Osteoblast (primary cell): Measurements from ENCODE around the gene RIC8A. TPM values are rescaled to one million over a fixed set of nuclear protein-coding genes. Genes with fewer than 3 reads are reported as not detected.

Experiments
- DNase-seq: peaks from one replicate; pipeline ENCODE4 v3.0.0; 2011; ENCODE audit warnings: low spot score, mixed read lengths; ENCODE audit not compliant: insufficient read length; ENCODE audit errors: missing footprints
- H2AFZ ChIP-seq: 2 replicates; pipeline ENCODE4 v1.6.0; 2011; ENCODE audit warnings: mild to moderate bottlenecking, low read length
- H3K27ac ChIP-seq: 2 replicates; pipeline ENCODE4 v1.5.1; 2011; ENCODE audit warnings: mild to moderate bottlenecking, low read depth, low read length, moderate library complexity
- H3K27me3 ChIP-seq: 2 replicates; pipeline ENCODE4 v1.6.0; 2012; ENCODE audit warnings: mild to moderate bottlenecking, control low read depth, inconsistent platforms, low read length, moderate library complexity; ENCODE audit not compliant: insufficient read depth
- H3K36me3 ChIP-seq: 2 replicates; pipeline ENCODE4 v1.5.1; 2011; ENCODE audit warnings: mild to moderate bottlenecking, low read length, control low read depth, moderate library complexity; ENCODE audit not compliant: insufficient read depth
- H3K4me1 ChIP-seq: 2 replicates; pipeline ENCODE4 v1.5.1; 2011; ENCODE audit warnings: mild to moderate bottlenecking, low read length, control low read depth, moderate library complexity; ENCODE audit not compliant: insufficient read depth
- H3K4me2 ChIP-seq: 2 replicates; pipeline ENCODE4 v1.6.0; 2011; ENCODE audit warnings: mild to moderate bottlenecking, low read length; ENCODE audit not compliant: insufficient read depth
- H3K4me3 ChIP-seq: fragments of 200-600 bp; sonication (generic); 3 replicates; pipeline ENCODE4 v1.5.1; 2012; ENCODE audit warnings: mild to moderate bottlenecking, low read length, inconsistent platforms; ENCODE audit not compliant: insufficient read depth
- H3K79me2 ChIP-seq: 2 replicates; pipeline ENCODE4 v1.6.0; 2012; ENCODE audit warnings: mild to moderate bottlenecking, low read length, control low read depth, inconsistent platforms; ENCODE audit not compliant: insufficient read depth
- H3K9me3 ChIP-seq: 2 replicates; pipeline ENCODE4 v1.5.1; 2011; ENCODE audit warnings: low read depth, low read length, control low read depth
- H4K20me1 ChIP-seq: 2 replicates; pipeline ENCODE4 v1.6.0; 2012; ENCODE audit warnings: mild to moderate bottlenecking, low read length, control low read depth; ENCODE audit not compliant: insufficient read depth
- CTCF ChIP-seq: IDR thresholded peaks from 2 replicates; pipeline ENCODE4 v1.5.1; 2011; ENCODE audit warnings: mild to moderate bottlenecking, low read depth, low read length, moderate library complexity; ENCODE audit errors: extremely low read depth
- total RNA-seq: library from RNA; depleted of rRNA; stranded (reverse); fragments of >200 nt; gene quantifications from 2 replicates; pipeline ENCODE4 v1.2.3, GENCODE V29; 2012

RIC8A gene
- total RNA-seq, 1 donor = 134 TPM

- peak; percentile 62 for DNase-seq
- no peak overlapping the region for H3K27ac ChIP-seq
- H3K4me3 ChIP-seq = no peak overlapping the region
- H3K4me2 ChIP-seq = no peak overlapping the region
- H3K9me3 ChIP-seq = no peaks in the 10 kb centered on the region
- H2AFZ ChIP-seq = no peak overlapping the region
- H3K36me3 ChIP-seq = peaks cover 33% of the 10 kb centered on the region
- peaks cover 30% of the 10 kb centered on the region for H3K79me2 ChIP-seq
- TF ChIP-seq CTCF = no peak
- no peaks in the 10 kb centered on the region for H3K27me3 ChIP-seq
- peaks cover 1% of the 10 kb centered on the region for H3K4me1 ChIP-seq
- peaks cover 41% of the 10 kb centered on the region for H4K20me1 ChIP-seq
These were observed 7.1 kb upstream of the RIC8A start for GRCh38 chr11:200224-201003.

GRCh38 chr11:201966-202365, 5.5 kb upstream of the RIC8A start:
- peaks cover 46% of the 10 kb centered on the region for H3K79me2 ChIP-seq
- no peak for TF ChIP-seq CTCF
- peaks cover 12% of the 10 kb centered on the region for H3K4me1 ChIP-seq
- H3K4me3 ChIP-seq = no peak overlapping the region
- no peaks in the 10 kb centered on the region for H3K27me3 ChIP-seq
- no peak for DNase-seq
- peaks cover 38% of the 10 kb centered on the region for H3K36me3 ChIP-seq
- H3K9me3 ChIP-seq = no peaks in the 10 kb centered on the region
- no peak overlapping the region for H3K4me2 ChIP-seq
- H3K27ac ChIP-seq = no peak overlapping the region
- H2AFZ ChIP-seq = no peak overlapping the region
- H4K20me1 ChIP-seq = peaks cover 55% of the 10 kb centered on the region

- peaks cover 12% of the 10 kb centered on the region for H3K4me1 ChIP-seq
- H3K27ac ChIP-seq = no peak overlapping the region
- H2AFZ ChIP-seq = no peak overlapping the region
- H3K4me2 ChIP-seq = no peak overlapping the region
- TF ChIP-seq CTCF = no peak
- peaks cover 54% of the 10 kb centered on the region for H4K20me1 ChIP-seq
- no peaks in the 10 kb centered on the region for H3K27me3 ChIP-seq
- H3K79me2 ChIP-seq = peaks cover 48% of the 10 kb centered on the region
- H3K36me3 ChIP-seq = peaks cover 38% of the 10 kb centered on the region
- no peaks in the 10 kb centered on the region for H3K9me3 ChIP-seq
- peak; percentile 6 for DNase-seq
- H3K4me3 ChIP-seq = no peak overlapping the region
These were observed 5.0 kb upstream of the RIC8A start for GRCh38 chr11:202490-202889.

GRCh38 chr11:203056-203944, 4.2 kb upstream of the RIC8A start:
- H3K27ac ChIP-seq = no peak overlapping the region
- H4K20me1 ChIP-seq = peaks cover 52% of the 10 kb centered on the region
- no peaks in the 10 kb centered on the region for H3K27me3 ChIP-seq
- no peak overlapping the region for H2AFZ ChIP-seq
- H3K36me3 ChIP-seq = peaks cover 38% of the 10 kb centered on the region
- H3K4me2 ChIP-seq = no peak overlapping the region
- H3K4me1 ChIP-seq = peaks cover 12% of the 10 kb centered on the region
- peaks cover 52% of the 10 kb centered on the region for H3K79me2 ChIP-seq
- H3K9me3 ChIP-seq = no peaks in the 10 kb centered on the region
- DNase-seq = peak; percentile 85
- no peak for TF ChIP-seq CTCF
- H3K4me3 ChIP-seq = no peak overlapping the region
